Measurements from ENCODE around the gene JAM2. TPM values are rescaled to one million over a fixed set of nuclear protein-coding genes. Genes with fewer than 3 reads are reported as not detected.

The JAM2 gene
- total RNA-seq, 1 donor from 2014 or later: 6.6 TPM

GRCh38 chr21:25759573-25759972 lies 120.5 kb downstream of the JAM2 start:
- Mint-ChIP-seq H3K27me3 (ENCODE audit: low read depth) (no peaks in the 10 kb centered on the region), H3K9me3 (ENCODE audit: low read depth) (no peaks in the 10 kb centered on the region), H3K4me3 (ENCODE audit: unreplicated experiment) (no peak overlapping the region), H3K27ac (ENCODE audit: unreplicated experiment) (no peak overlapping the region), H3K4me1 (ENCODE audit: low read depth) (peaks cover 5% of the 10 kb centered on the region), H3K36me3 (ENCODE audit: low read depth) (peaks cover 31% of the 10 kb centered on the region)
- no peak for TF ChIP-seq CTCF (IDR thresholded peaks at IDR 0.05)
- no peak for DNase-seq (ENCODE audit: low spot score)

DNA sequence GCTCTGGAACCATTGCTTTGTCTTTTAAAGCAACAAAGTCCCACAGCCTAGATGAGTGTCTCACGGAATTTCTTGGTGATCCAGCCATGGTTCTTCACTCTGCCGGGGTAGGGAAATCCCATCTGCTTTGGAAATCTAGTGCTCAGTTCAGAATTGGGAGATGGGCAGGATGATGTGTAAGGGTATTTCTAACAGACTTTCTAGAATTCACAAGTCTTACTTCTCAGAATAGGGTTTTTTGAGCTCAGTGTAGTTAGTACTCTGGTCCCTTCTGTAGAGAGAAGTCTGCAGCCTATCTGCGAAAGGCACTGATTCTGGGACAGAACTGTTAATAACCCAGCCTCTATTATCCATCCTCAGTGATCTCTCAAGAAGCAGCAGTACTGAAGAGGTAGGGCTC lies 121.0 kb downstream of the JAM2 start:
- peaks cover 31% of the 10 kb centered on the region for H3K36me3 Mint-ChIP-seq (ENCODE audit: low read depth)
- no peaks in the 10 kb centered on the region for H3K9me3 Mint-ChIP-seq (ENCODE audit: low read depth)
- no peaks in the 10 kb centered on the region for H3K27me3 Mint-ChIP-seq (ENCODE audit: low read depth)

GRCh38 chr21:25760677-25761076 lies 121.6 kb downstream of the JAM2 start:
- H3K4me1 Mint-ChIP-seq (ENCODE audit: low read depth): peaks cover 5% of the 10 kb centered on the region
- no peaks in the 10 kb centered on the region for H3K27me3 Mint-ChIP-seq (ENCODE audit: low read depth)
- no peak for DNase-seq (ENCODE audit: low spot score)
- TF ChIP-seq CTCF (IDR thresholded peaks at IDR 0.05): no peak
- no peak overlapping the region for H3K4me3 Mint-ChIP-seq (ENCODE audit: unreplicated experiment)
- no peaks in the 10 kb centered on the region for H3K9me3 Mint-ChIP-seq (ENCODE audit: low read depth)
- peaks cover 35% of the 10 kb centered on the region for H3K36me3 Mint-ChIP-seq (ENCODE audit: low read depth)
- no peak overlapping the region for H3K27ac Mint-ChIP-seq (ENCODE audit: unreplicated experiment)

More for the DNA sequence above, 121.0 kb downstream of the JAM2 start:
- peaks cover 5% of the 10 kb centered on the region for H3K4me1 Mint-ChIP-seq (ENCODE audit: low read depth)
- no peak overlapping the region for H3K27ac Mint-ChIP-seq (ENCODE audit: unreplicated experiment)
- no peak overlapping the region for H3K4me3 Mint-ChIP-seq (ENCODE audit: unreplicated experiment)
- DNase-seq (ENCODE audit: low spot score): no peak
- TF ChIP-seq CTCF (IDR thresholded peaks at IDR 0.05): no peak

DNA sequence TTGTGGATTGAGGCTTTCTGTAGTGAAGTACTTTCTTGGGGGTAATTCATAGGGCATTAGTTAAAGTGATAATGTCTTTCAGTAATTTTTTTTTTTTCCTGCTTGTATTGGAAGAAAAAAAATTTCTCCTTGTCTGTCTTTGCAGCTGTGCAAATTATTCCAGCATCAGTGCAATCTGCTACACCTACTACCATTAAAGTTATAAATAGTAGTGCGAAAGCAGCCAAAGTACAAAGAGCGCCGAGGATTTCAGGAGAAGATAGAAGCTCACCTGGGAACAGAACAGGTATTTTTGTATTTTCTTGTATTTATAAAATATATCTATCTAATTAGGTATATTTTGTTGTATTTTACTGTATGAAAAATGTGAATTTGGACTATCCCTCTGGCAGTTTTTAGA lies 125.0 kb downstream of the JAM2 start:
- H3K27me3 Mint-ChIP-seq (ENCODE audit: low read depth): no peaks in the 10 kb centered on the region
- no peak overlapping the region for H3K27ac Mint-ChIP-seq (ENCODE audit: unreplicated experiment)
- no peak overlapping the region for H3K4me3 Mint-ChIP-seq (ENCODE audit: unreplicated experiment)
- H3K4me1 Mint-ChIP-seq (ENCODE audit: low read depth): no peaks in the 10 kb centered on the region
- H3K9me3 Mint-ChIP-seq (ENCODE audit: low read depth): no peaks in the 10 kb centered on the region
- peaks cover 34% of the 10 kb centered on the region for H3K36me3 Mint-ChIP-seq (ENCODE audit: low read depth)
- TF ChIP-seq CTCF (IDR thresholded peaks at IDR 0.05): no peak
- DNase-seq (ENCODE audit: low spot score): no peak

Other genes with a start within 250 kb of the JAM2 start
- gene MRPL39, start 31.8 kb upstream of the JAM2 start, total RNA-seq: 21.0 to 22.7 TPM (median 21.5 TPM) in 3 replicates
- gene ATP5PF, start 95.6 kb downstream of the JAM2 start, total RNA-seq: 102 to 126 TPM (median 107 TPM) in 3 replicates
- gene GABPA, start 95.7 kb downstream of the JAM2 start, total RNA-seq: 17.9 to 20.2 TPM (median 18.5 TPM) in 3 replicates

Data from chondrocyte (in vitro differentiated cells).